C1 segment of cervical spinal cord (tissue), 14 donors: ENCODE results near the gene DYNC1H1.

Experiments
- DNase-seq, 14 donors: peaks; one replicate each; lab custom pipeline; 2025; lab: John Stamatoyannopoulos, UW

Gene DYNC1H1

GRCh38 chr14:102086972-102087761 is 122.8 kb downstream of the DYNC1H1 start, which contains the start of gene HSP90AA1:
HSP90AA1 (minus strand) TSS chr14:102087044; CDS start chr14:102086378, 666 bp downstream.
- DNase-seq: peak; percentile 63 to 99 (median 92)

- DNase-seq: no peak
These were observed 123.3 kb downstream of the DYNC1H1 start for GRCh38 chr14:102087762-102088011.

- peak in 11 of 14 donors; percentile 38 to 85 (median 68) for DNase-seq
These were observed 123.8 kb downstream of the DYNC1H1 start for GRCh38 chr14:102088012-102088792.

GRCh38 chr14:102089621-102090343 is 125.4 kb downstream of the DYNC1H1 start:
- no peak for DNase-seq

- no peak for DNase-seq
These were observed 126.3 kb downstream of the DYNC1H1 start for GRCh38 chr14:102090713-102091112.

- no peak for DNase-seq
These were observed 128.4 kb downstream of the DYNC1H1 start for GRCh38 chr14:102092806-102093205.

GRCh38 chr14:102094101-102094500 is 129.7 kb downstream of the DYNC1H1 start:
- DNase-seq: no peak

- DNase-seq: no peak
These were observed 131.0 kb downstream of the DYNC1H1 start for GRCh38 chr14:102095231-102095870.

GRCh38 chr14:102095871-102096568 is 131.6 kb downstream of the DYNC1H1 start:
- DNase-seq: peak in 1 of 14 donors; percentile 39

- DNase-seq: peak in 12 of 14 donors; percentile 38 to 81 (median 62)
These were observed 132.3 kb downstream of the DYNC1H1 start for GRCh38 chr14:102096569-102097188.

GRCh38 chr14:102097441-102098135 is 133.2 kb downstream of the DYNC1H1 start:
- no peak for DNase-seq

GRCh38 chr14:102103062-102103695 is 138.8 kb downstream of the DYNC1H1 start:
- DNase-seq: no peak

GRCh38 chr14:102105369-102105768 is 141.0 kb downstream of the DYNC1H1 start:
- no peak for DNase-seq
